Measurements from ENCODE around the gene MYO1E. TPM values are rescaled to one million over a fixed set of nuclear protein-coding genes. Genes with fewer than 3 reads are reported as not detected.

The MYO1E gene
- total RNA-seq, 2 donors from 2014 or later, result 47.8 to 65.6 TPM

GRCh38 chr15:59094077-59094476 is 278.6 kb downstream of the MYO1E start:
- no peaks in the 10 kb centered on the region for H3K4me1 Mint-ChIP-seq
- H3K36me3 Mint-ChIP-seq (ENCODE audit: low read depth), result peaks cover 47% of the 10 kb centered on the region
- no peak overlapping the region for H3K9ac ChIP-seq (ENCODE audit: extremely low read depth, low read length, poor library complexity, severe bottlenecking)
- no peaks in the 10 kb centered on the region for H3K4me1 ChIP-seq (ENCODE audit: control insufficient read depth, insufficient read depth, low read length)
- H3K9me3 ChIP-seq (ENCODE audit: control insufficient read depth, low read length), result no peaks in the 10 kb centered on the region
- H3K36me3 ChIP-seq (ENCODE audit: control insufficient read depth, insufficient read depth, low read length), result peaks cover 87% of the 10 kb centered on the region
- TF ChIP-seq, protein P1, sequence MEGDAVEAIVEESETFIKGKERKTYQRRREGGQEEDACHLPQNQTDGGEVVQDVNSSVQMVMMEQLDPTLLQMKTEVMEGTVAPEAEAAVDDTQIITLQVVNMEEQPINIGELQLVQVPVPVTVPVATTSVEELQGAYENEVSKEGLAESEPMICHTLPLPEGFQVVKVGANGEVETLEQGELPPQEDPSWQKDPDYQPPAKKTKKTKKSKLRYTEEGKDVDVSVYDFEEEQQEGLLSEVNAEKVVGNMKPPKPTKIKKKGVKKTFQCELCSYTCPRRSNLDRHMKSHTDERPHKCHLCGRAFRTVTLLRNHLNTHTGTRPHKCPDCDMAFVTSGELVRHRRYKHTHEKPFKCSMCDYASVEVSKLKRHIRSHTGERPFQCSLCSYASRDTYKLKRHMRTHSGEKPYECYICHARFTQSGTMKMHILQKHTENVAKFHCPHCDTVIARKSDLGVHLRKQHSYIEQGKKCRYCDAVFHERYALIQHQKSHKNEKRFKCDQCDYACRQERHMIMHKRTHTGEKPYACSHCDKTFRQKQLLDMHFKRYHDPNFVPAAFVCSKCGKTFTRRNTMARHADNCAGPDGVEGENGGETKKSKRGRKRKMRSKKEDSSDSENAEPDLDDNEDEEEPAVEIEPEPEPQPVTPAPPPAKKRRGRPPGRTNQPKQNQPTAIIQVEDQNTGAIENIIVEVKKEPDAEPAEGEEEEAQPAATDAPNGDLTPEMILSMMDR (conservative IDR thresholded peaks at IDR 0.05), result no peak
- no peak overlapping the region for H3K27ac ChIP-seq (ENCODE audit: low read depth, low read length)
- DNase-seq, result no peak
- no peak overlapping the region for H3K4me3 ChIP-seq (ENCODE audit: low read length)
- no CpG with 5 or more reads among the region's 1 CpG for WGBS, 2 experiments (ENCODE audit: insufficient coverage in 1 of 2, insufficient read length in 1 of 2)
- H3K4me3 Mint-ChIP-seq, result no peak overlapping the region
- H3K27ac Mint-ChIP-seq, result no peak overlapping the region
- H3K27me3 Mint-ChIP-seq (ENCODE audit: insufficient read depth), result no peaks in the 10 kb centered on the region
- H3K9me3 Mint-ChIP-seq, result no peaks in the 10 kb centered on the region
- no peaks in the 10 kb centered on the region for H3K27me3 ChIP-seq (ENCODE audit: control insufficient read depth, insufficient read depth, low read length, poor library complexity, severe bottlenecking)

GRCh38 chr15:59087731-59088130 is 284.9 kb downstream of the MYO1E start:
- Histone ChIP-seq H3K36me3 (ENCODE audit: control insufficient read depth, insufficient read depth, low read length) (peaks cover 83% of the 10 kb centered on the region), H3K4me1 (ENCODE audit: control insufficient read depth, insufficient read depth, low read length) (no peaks in the 10 kb centered on the region), H3K9ac (ENCODE audit: extremely low read depth, low read length, poor library complexity, severe bottlenecking) (no peak overlapping the region), H3K27ac (ENCODE audit: low read depth, low read length) (no peak overlapping the region), H3K9me3 (ENCODE audit: control insufficient read depth, low read length) (no peaks in the 10 kb centered on the region), H3K4me3 (ENCODE audit: low read length) (no peak overlapping the region), H3K27me3 (ENCODE audit: control insufficient read depth, insufficient read depth, low read length, poor library complexity, severe bottlenecking) (no peaks in the 10 kb centered on the region)
- TF ChIP-seq, protein P1 (conservative IDR thresholded peaks at IDR 0.05), result no peak
- Mint-ChIP-seq H3K27ac (no peak overlapping the region), H3K36me3 (ENCODE audit: low read depth) (peaks cover 44% of the 10 kb centered on the region), H3K27me3 (ENCODE audit: insufficient read depth) (no peaks in the 10 kb centered on the region), H3K9me3 (no peaks in the 10 kb centered on the region), H3K4me3 (no peak overlapping the region), H3K4me1 (peaks cover 6% of the 10 kb centered on the region)
- WGBS, 2 experiments (ENCODE audit: insufficient coverage in 1 of 2, insufficient read length in 1 of 2), result 91 to 98% methylated on average over 2 of the region's 2 CpGs
- no peak for DNase-seq

Small RNA genes lying within 50 kb of the gene (microRNA-seq; reads per million reads assigned to microRNA genes)
- gene MIR2116 (ENCODE audit: borderline microRNAs expressed), result 0.59 reads per million

Other genes with a start within 250 kb of the MYO1E start
- not detected for gene LDHAL6B, start 166.0 kb downstream of the MYO1E start, total RNA-seq
- under 1 TPM; 0.35 to 0.88 TPM for gene FAM81A, start 65.3 kb upstream of the MYO1E start, total RNA-seq
- gene GCNT3, start 238.9 kb upstream of the MYO1E start, total RNA-seq, result 1 to 10 TPM in 1 of 2 donors, under 1 TPM in 1; 0.48 to 1.3 TPM